ENCODE data around the gene UPB1.

DNA sequence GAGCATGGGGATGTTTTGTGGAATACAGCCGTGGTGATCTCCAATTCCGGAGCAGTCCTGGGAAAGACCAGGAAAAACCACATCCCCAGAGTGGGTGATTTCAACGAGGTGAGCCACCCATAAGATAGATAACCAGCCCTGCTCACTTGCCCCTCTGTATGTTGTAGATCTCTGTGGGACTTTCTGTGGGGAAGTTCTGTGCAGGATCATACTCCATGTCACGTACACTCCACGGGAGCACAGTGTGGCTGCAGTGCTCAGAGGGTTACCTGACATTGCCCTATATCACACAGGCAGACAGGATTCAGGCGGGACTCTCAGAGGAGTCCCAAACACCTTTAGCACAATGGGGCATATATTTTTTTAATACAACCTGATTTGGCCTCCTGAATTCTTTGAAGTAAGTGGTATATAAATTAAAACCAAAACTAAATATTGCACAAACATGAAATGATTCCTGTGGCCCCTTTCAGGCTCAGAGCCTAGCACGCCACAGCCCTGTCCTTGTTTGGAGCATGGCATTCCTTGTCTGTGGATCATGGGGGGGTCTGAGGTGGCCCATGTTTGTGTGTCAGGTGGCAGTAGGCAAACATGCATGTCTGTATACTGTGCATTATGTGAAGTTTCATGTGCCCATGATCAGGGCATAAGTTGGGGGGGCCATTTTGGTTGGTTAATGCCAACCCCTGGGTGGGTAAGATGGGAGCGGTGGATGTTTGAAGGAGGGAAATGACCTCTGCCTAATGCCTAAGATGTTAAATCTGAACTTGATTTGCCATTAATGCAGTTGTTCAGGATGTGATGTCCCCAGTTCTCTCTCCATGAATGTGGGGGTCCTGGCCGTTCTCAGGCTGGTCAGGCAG lies 18.5 kb downstream of the UPB1 start:
- TF ChIP-seq CTCF (conservative IDR thresholded peaks at IDR 0.05; ENCODE audit: low read depth in 2 of 2) = no peak
- no peak for TF ChIP-seq EZH2phosphoT487 (IDR thresholded peaks at IDR 0.05; ENCODE audit: unreplicated experiment)
